Measurements from ENCODE around the gene NTN1.

NTN1 gene

DNA sequence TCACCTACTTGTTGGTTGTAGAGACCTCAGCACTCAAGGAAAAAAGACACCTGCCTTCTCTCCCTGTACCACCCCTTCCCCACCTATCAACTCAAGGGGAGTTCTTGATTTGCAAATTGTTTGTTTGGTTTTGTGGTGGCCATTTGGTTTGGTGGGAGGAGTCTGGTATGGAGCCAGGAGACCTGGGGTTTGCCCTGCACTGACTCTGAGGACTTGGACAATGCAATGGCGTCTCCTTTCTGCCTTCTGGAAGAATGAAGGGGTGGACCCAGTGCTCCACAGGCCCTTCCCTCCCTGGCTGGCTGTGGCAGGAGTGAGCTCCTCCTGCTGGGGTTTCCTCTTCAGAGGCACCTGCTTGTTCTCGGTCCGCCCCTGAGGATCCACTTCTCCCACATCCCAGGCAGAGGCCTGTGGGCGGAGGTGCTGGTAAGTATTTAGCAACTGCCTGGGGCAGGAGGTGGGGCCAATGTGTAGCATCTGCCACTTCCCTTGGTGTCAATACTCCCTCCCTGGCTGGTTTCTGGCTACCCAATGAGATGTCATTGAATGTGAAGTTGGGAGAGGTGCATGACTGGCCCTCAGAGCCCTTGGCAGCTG, 164.5 kb downstream of the NTN1 start:
- no peak overlapping the region for H3K4me3 ChIP-seq (ENCODE audit: low read length)
- no peaks in the 10 kb centered on the region for H3K27me3 ChIP-seq (ENCODE audit: control insufficient read depth, low read length)
- peaks cover 11% of the 10 kb centered on the region for H3K4me1 ChIP-seq (ENCODE audit: control insufficient read depth, low read length)
- no peak overlapping the region for H3K27ac ChIP-seq (ENCODE audit: low read depth, low read length)
- H3K4me2 ChIP-seq (ENCODE audit: low read length): no peak overlapping the region
- H3K9me2 ChIP-seq (replicated peaks; ENCODE audit: control insufficient read depth, low read length): no peaks in the 10 kb centered on the region
- H3F3A ChIP-seq (ENCODE audit: control insufficient read depth, insufficient read depth): no peaks in the 10 kb centered on the region
- TF ChIP-seq, protein P1, sequence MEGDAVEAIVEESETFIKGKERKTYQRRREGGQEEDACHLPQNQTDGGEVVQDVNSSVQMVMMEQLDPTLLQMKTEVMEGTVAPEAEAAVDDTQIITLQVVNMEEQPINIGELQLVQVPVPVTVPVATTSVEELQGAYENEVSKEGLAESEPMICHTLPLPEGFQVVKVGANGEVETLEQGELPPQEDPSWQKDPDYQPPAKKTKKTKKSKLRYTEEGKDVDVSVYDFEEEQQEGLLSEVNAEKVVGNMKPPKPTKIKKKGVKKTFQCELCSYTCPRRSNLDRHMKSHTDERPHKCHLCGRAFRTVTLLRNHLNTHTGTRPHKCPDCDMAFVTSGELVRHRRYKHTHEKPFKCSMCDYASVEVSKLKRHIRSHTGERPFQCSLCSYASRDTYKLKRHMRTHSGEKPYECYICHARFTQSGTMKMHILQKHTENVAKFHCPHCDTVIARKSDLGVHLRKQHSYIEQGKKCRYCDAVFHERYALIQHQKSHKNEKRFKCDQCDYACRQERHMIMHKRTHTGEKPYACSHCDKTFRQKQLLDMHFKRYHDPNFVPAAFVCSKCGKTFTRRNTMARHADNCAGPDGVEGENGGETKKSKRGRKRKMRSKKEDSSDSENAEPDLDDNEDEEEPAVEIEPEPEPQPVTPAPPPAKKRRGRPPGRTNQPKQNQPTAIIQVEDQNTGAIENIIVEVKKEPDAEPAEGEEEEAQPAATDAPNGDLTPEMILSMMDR (IDR thresholded peaks at IDR 0.05; ENCODE audit: low read depth, low read length, poor library complexity, severe bottlenecking): no peak
- no peak for TF ChIP-seq EZH2phosphoT487 (IDR thresholded peaks at IDR 0.05; ENCODE audit: borderline replicate concordance, low read length)
- no peaks in the 10 kb centered on the region for H4K20me1 ChIP-seq (ENCODE audit: control insufficient read depth, insufficient read depth, low read depth, low read length)
- H3K9me3 ChIP-seq (ENCODE audit: control insufficient read depth, insufficient read depth, low read length): no peaks in the 10 kb centered on the region
- H3K36me3 ChIP-seq (ENCODE audit: control insufficient read depth, low read length): no peaks in the 10 kb centered on the region
- no peaks in the 10 kb centered on the region for H3K79me2 ChIP-seq (ENCODE audit: control insufficient read depth, low read length)

DNA sequence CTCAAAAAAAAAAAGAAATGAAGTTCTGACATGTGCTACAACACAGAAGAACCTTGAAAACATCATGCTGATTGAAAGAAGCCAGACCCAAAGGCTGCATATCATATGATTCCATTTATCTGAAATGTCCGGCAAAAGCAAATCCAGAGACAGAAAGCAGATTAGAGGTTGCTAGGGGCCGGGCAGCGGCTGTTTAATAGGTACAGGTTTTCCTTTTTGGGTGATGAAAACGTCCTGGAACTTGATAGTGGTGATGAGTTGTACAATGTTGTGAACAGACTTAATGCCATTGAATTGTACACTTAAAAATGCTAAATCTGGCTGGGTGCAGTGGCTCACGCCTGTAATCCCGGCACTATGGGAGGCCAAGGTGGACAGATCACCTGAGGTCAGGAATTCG, 166.5 kb downstream of the NTN1 start:
- Histone ChIP-seq H3K4me1 (ENCODE audit: control insufficient read depth, low read length) (no peaks in the 10 kb centered on the region), H3K4me2 (ENCODE audit: low read length) (no peak overlapping the region), H3F3A (ENCODE audit: control insufficient read depth, insufficient read depth) (no peaks in the 10 kb centered on the region), H3K79me2 (ENCODE audit: control insufficient read depth, low read length) (no peaks in the 10 kb centered on the region), H3K27ac (ENCODE audit: low read depth, low read length) (no peak overlapping the region), H3K27me3 (ENCODE audit: control insufficient read depth, low read length) (no peaks in the 10 kb centered on the region), H4K20me1 (ENCODE audit: control insufficient read depth, insufficient read depth, low read depth, low read length) (no peaks in the 10 kb centered on the region), H3K9me3 (ENCODE audit: control insufficient read depth, insufficient read depth, low read length) (no peaks in the 10 kb centered on the region), H3K9me2 (replicated peaks; ENCODE audit: control insufficient read depth, low read length) (no peaks in the 10 kb centered on the region), H3K36me3 (ENCODE audit: control insufficient read depth, low read length) (no peaks in the 10 kb centered on the region), H3K4me3 (ENCODE audit: low read length) (no peak overlapping the region)
- TF ChIP-seq EZH2phosphoT487 (IDR thresholded peaks at IDR 0.05; ENCODE audit: borderline replicate concordance, low read length): no peak
- TF ChIP-seq, protein P1 (IDR thresholded peaks at IDR 0.05; ENCODE audit: low read depth, low read length, poor library complexity, severe bottlenecking): no peak

DNA sequence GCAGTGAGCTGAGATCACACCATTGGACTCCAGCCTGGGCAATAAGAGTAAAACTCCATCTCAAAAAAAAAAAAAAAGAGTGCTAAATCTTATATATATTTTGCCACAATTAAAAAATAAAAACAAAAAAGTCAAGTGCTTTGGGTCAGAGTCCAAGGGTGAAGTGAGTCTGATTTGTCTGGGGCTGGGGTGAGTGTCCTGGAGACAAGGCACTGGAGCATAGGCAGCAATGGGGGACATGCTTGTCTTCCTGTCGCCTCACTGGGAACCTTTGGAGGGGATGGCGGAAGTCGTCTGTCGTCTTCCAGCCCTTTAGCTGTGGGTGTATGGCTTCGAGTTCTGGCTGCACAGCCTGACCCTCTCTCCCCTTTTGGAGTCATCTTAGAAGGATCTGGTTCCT, 167.1 kb downstream of the NTN1 start:
- Histone ChIP-seq H3K79me2 (ENCODE audit: control insufficient read depth, low read length) (no peaks in the 10 kb centered on the region), H3F3A (ENCODE audit: control insufficient read depth, insufficient read depth) (no peaks in the 10 kb centered on the region), H3K9me3 (ENCODE audit: control insufficient read depth, insufficient read depth, low read length) (no peaks in the 10 kb centered on the region), H3K4me3 (ENCODE audit: low read length) (no peak overlapping the region), H3K27me3 (ENCODE audit: control insufficient read depth, low read length) (no peaks in the 10 kb centered on the region), H3K27ac (ENCODE audit: low read depth, low read length) (no peak overlapping the region), H3K4me2 (ENCODE audit: low read length) (no peak overlapping the region), H3K9me2 (replicated peaks; ENCODE audit: control insufficient read depth, low read length) (no peaks in the 10 kb centered on the region), H3K4me1 (ENCODE audit: control insufficient read depth, low read length) (no peaks in the 10 kb centered on the region), H3K36me3 (ENCODE audit: control insufficient read depth, low read length) (no peaks in the 10 kb centered on the region), H4K20me1 (ENCODE audit: control insufficient read depth, insufficient read depth, low read depth, low read length) (no peaks in the 10 kb centered on the region)
- no peak for TF ChIP-seq EZH2phosphoT487 (IDR thresholded peaks at IDR 0.05; ENCODE audit: borderline replicate concordance, low read length)
- TF ChIP-seq, protein P1 (IDR thresholded peaks at IDR 0.05; ENCODE audit: low read depth, low read length, poor library complexity, severe bottlenecking): no peak

Measured in DOHH2 (cell line).